HEK293 (cell line): ENCODE data around the gene BCAS3.

ENCODE experiments used
- CTCF ChIA-PET: fragments of 350-600 bp; formaldehyde crosslinking; extraction: SDS; loops from one replicate; lab custom pipeline; 2021; ENCODE audit warnings: antibody characterized with exemption; lab: Yijun Ruan, JAX
- POLR2A ChIA-PET: fragments of 300-600 bp; formaldehyde crosslinking; extraction: SDS; loops from one replicate; lab custom pipeline; 2020; ENCODE audit warnings: antibody characterized with exemption, inconsistent platforms; lab: Yijun Ruan, JAX
- H3K27ac ChIP-seq: fragments of 200-500 bp; sonication (Bioruptor generic); 2 replicates; pipeline ENCODE4 v1.5.1; 2014; ENCODE audit warnings: low read depth, low read length, control low read depth, inconsistent platforms; ENCODE audit errors: extremely low read depth
- H3K36me3 ChIP-seq, 2 experiments: fragments of 200-500 bp in 1 of 2; sonication (Bioruptor generic) in 1 of 2; 1 replicate in 1 of 2; 2 replicates in 1 of 2; pipeline ENCODE4 v1.5.1; 2014 to 2017; ENCODE audit warnings: inconsistent platforms in 2 of 2, low read length in 2 of 2; ENCODE audit not compliant: control insufficient read depth in 2 of 2, insufficient read depth in 1 of 2
- H3K4me1 ChIP-seq: fragments of 200-500 bp; sonication (Bioruptor generic); 2 replicates; pipeline ENCODE4 v1.5.1; 2014; ENCODE audit warnings: mild to moderate bottlenecking, low read length, inconsistent platforms; ENCODE audit not compliant: control insufficient read depth, insufficient read depth
- H3K4me3 ChIP-seq: 2 replicates; pipeline ENCODE4 v1.5.1; 2011; ENCODE audit warnings: low read depth, mild to moderate bottlenecking, control low read depth, low read length, moderate library complexity
- H3K9me3 ChIP-seq: fragments of 200-500 bp; sonication (Bioruptor generic); 2 replicates; pipeline ENCODE4 v1.5.1; 2014; ENCODE audit warnings: low read depth, low read length, inconsistent platforms; ENCODE audit not compliant: control insufficient read depth, insufficient read depth
- ATF2 ChIP-seq: fragments of 450-650 bp; formaldehyde crosslinking; IDR thresholded peaks from 2 replicates; pipeline ENCODE4 v1.5.1; 2016; ENCODE audit warnings: missing biosample characterization, missing genetic modification characterization, low read depth
- CTCF ChIP-seq: fragments of 450-650 bp; formaldehyde crosslinking; IDR thresholded peaks from 2 replicates; pipeline ENCODE4 v1.5.1; 2016; ENCODE audit warnings: missing biosample characterization, missing genetic modification characterization
- FEZF1 ChIP-seq: fragments of 450-650 bp; formaldehyde crosslinking; IDR thresholded peaks from 2 replicates; pipeline ENCODE4 v1.5.1; 2016; ENCODE audit warnings: missing biosample characterization, missing genetic modification characterization
- GLI2 ChIP-seq: fragments of 450-650 bp; formaldehyde crosslinking; IDR thresholded peaks from 2 replicates; pipeline ENCODE4; 2017; ENCODE audit warnings: missing biosample characterization, missing genetic modification characterization, low read depth, borderline replicate concordance
- MZF1 ChIP-seq: fragments of 450-650 bp; formaldehyde crosslinking; IDR thresholded peaks from 2 replicates; pipeline ENCODE4 v1.5.1; 2017; ENCODE audit warnings: missing biosample characterization, missing genetic modification characterization, borderline replicate concordance
- REPIN1 ChIP-seq: fragments of 450-650 bp; formaldehyde crosslinking; IDR thresholded peaks from 2 replicates; pipeline ENCODE4 v1.5.1; 2017; ENCODE audit warnings: missing biosample characterization, missing genetic modification characterization, low read depth
- SCRT1 ChIP-seq: fragments of 450-650 bp; formaldehyde crosslinking; IDR thresholded peaks from 2 replicates; pipeline ENCODE4 v1.5.1; 2016; ENCODE audit warnings: missing biosample characterization, missing genetic modification characterization, borderline replicate concordance
- SETDB1 ChIP-seq: IDR thresholded peaks from one replicate; pipeline ENCODE4 v1.6.1; 2017; ENCODE audit warnings: mild to moderate bottlenecking, low read length, moderate library complexity, mixed read lengths; ENCODE audit not compliant: insufficient read length
- TCF7L2 ChIP-seq: IDR thresholded peaks from 2 replicates; pipeline ENCODE4 v1.6.1; 2011; ENCODE audit warnings: low read depth, mild to moderate bottlenecking, inconsistent platforms, low read length, moderate library complexity, borderline replicate concordance
- YY1 ChIP-seq: fragments of 450-650 bp; formaldehyde crosslinking; IDR thresholded peaks from 2 replicates; pipeline ENCODE4 v1.5.1; 2018; ENCODE audit warnings: missing biosample characterization, missing genetic modification characterization
- ZBTB8A ChIP-seq: fragments of 450-650 bp; formaldehyde crosslinking; IDR thresholded peaks from 2 replicates; pipeline ENCODE4 v1.5.1; 2016; ENCODE audit warnings: missing biosample characterization, missing genetic modification characterization
- ZNF169 ChIP-seq: fragments of 450-650 bp; formaldehyde crosslinking; IDR thresholded peaks from 2 replicates; pipeline ENCODE4 v1.5.1; 2016; ENCODE audit warnings: missing biosample characterization, missing genetic modification characterization
- ZNF18 ChIP-seq: fragments of 450-650 bp; formaldehyde crosslinking; IDR thresholded peaks from 2 replicates; pipeline ENCODE4 v1.5.1; 2016; ENCODE audit warnings: missing biosample characterization, missing genetic modification characterization
- ZNF202 ChIP-seq: fragments of 450-650 bp; formaldehyde crosslinking; IDR thresholded peaks from 2 replicates; pipeline ENCODE4 v1.5.1; 2016; ENCODE audit warnings: missing biosample characterization, missing genetic modification characterization, borderline replicate concordance
- ZNF292 ChIP-seq: fragments of 450-650 bp; formaldehyde crosslinking; IDR thresholded peaks from 2 replicates; pipeline ENCODE4 v1.5.1; 2016; ENCODE audit warnings: low read depth, missing biosample characterization, missing genetic modification characterization, borderline replicate concordance
- ZNF354C ChIP-seq: fragments of 450-650 bp; formaldehyde crosslinking; IDR thresholded peaks from 2 replicates; pipeline ENCODE4 v1.5.1; 2016; ENCODE audit warnings: missing biosample characterization, missing genetic modification characterization, low read depth, borderline replicate concordance
- ZNF48 ChIP-seq: fragments of 450-650 bp; formaldehyde crosslinking; IDR thresholded peaks from 2 replicates; pipeline ENCODE4 v1.5.1; 2016; ENCODE audit warnings: missing biosample characterization, missing genetic modification characterization
- ZNF585B ChIP-seq: fragments of 450-650 bp; formaldehyde crosslinking; IDR thresholded peaks from 2 replicates; pipeline ENCODE4 v1.5.1; 2016; ENCODE audit warnings: missing biosample characterization, missing genetic modification characterization
- ZNF624 ChIP-seq: fragments of 450-650 bp; formaldehyde crosslinking; IDR thresholded peaks from 2 replicates; pipeline ENCODE4 v1.5.1; 2017; ENCODE audit warnings: missing biosample characterization, missing genetic modification characterization
- ZNF660 ChIP-seq: fragments of 450-650 bp; IDR thresholded peaks from 2 replicates; pipeline ENCODE4 v1.5.1; 2018; ENCODE audit warnings: missing biosample characterization, mild to moderate bottlenecking, missing genetic modification characterization
- ZNF701 ChIP-seq: fragments of 450-650 bp; formaldehyde crosslinking; IDR thresholded peaks from 2 replicates; pipeline ENCODE4 v1.5.1; 2016; ENCODE audit warnings: missing biosample characterization, missing genetic modification characterization
- ZSCAN16 ChIP-seq: fragments of 450-650 bp; formaldehyde crosslinking; IDR thresholded peaks from 2 replicates; pipeline ENCODE4 v1.5.1; 2016; ENCODE audit warnings: missing biosample characterization, missing genetic modification characterization
- TF ChIP-seq, protein P1 (sequence below): fragments of 450-650 bp; formaldehyde crosslinking; IDR thresholded peaks from 2 replicates; pipeline ENCODE4 v1.5.1; 2016; ENCODE audit warnings: missing biosample characterization, missing genetic modification characterization

The BCAS3 gene

GRCh38 chr17:60989379-60989778 is 311.7 kb downstream of the BCAS3 start:
- POLR2A ChIA-PET: interaction anchor here (0.7 kb wide), 1 partner anchor 312 kb away, joined by 3 read pairs; the partner anchor contains the start of gene BCAS3
- Histone ChIP-seq H3K4me1 (no peaks in the 10 kb centered on the region), H3K36me3 (peaks cover 0 to 6% of the 10 kb centered on the region in 2 experiments; a peak in 1 of 3 replicates), H3K9me3 (no peaks in the 10 kb centered on the region), H3K27ac (no peak overlapping the region), H3K4me3 (no peak overlapping the region)
- TF ChIP-seq REPIN1 (tag by site-specific recombination) (no peak), ZNF660 (no peak), ZNF701 (tag by site-specific recombination) (no peak), YY1 (no peak), ZNF354C (tag by site-specific recombination) (no peak), ZNF585B (tag by site-specific recombination) (no peak), TCF7L2 (no peak), SCRT1 (tag by site-specific recombination) (no peak), ZNF292 (no peak), FEZF1 (no peak)
- CTCF ChIA-PET: interaction anchor here (0.8 kb wide), 1 partner anchor 109 kb away, joined by 3 read pairs; no protein-coding TSS in a partner anchor

DNA sequence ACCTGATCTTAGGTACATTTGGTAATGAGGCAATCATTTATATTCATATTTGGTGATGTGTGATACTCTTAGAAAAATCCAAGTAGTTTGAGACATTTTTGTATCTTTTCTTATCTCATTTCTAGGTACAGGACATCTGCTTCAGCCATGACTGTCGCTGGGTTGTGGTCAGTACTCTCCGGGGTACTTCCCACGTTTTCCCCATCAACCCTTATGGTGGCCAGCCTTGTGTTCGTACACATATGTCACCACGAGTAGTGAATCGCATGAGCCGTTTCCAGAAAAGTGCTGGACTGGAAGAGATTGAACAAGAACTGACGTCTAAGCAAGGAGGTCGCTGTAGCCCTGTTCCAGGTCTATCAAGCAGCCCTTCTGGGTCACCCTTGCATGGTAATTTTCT is 312.2 kb downstream of the BCAS3 start:
- peaks cover 0 to 6% of the 10 kb centered on the region in 2 experiments; a peak in 1 of 3 replicates for H3K36me3 ChIP-seq
- ChIA-PET CTCF (interaction anchor here (0.8 kb wide), 1 partner anchor 109 kb away, joined by 3 read pairs; no protein-coding TSS in a partner anchor), POLR2A (interaction anchor here (0.7 kb wide), 1 partner anchor 312 kb away, joined by 3 read pairs; the partner anchor contains the start of gene BCAS3)
- H3K9me3 ChIP-seq: no peaks in the 10 kb centered on the region
- TF ChIP-seq YY1 (no peak), CTCF (tag by site-specific recombination) (no peak), ZNF18 (tag by site-specific recombination) (no peak), ZNF624 (tag by site-specific recombination) (no peak), ZNF202 (tag by site-specific recombination) (no peak), GLI2 (tag by site-specific recombination) (no peak), SETDB1 (no peak), ZNF48 (tag by site-specific recombination) (no peak), ZNF169 (no peak)
- no peak overlapping the region for H3K4me3 ChIP-seq
- no peak overlapping the region for H3K27ac ChIP-seq
- no peaks in the 10 kb centered on the region for H3K4me1 ChIP-seq

- Histone ChIP-seq H3K4me3 (no peak overlapping the region), H3K27ac (no peak overlapping the region), H3K9me3 (no peaks in the 10 kb centered on the region), H3K36me3 (peaks cover 0 to 6% of the 10 kb centered on the region in 2 experiments; a peak in 1 of 3 replicates), H3K4me1 (no peaks in the 10 kb centered on the region)
- ChIA-PET CTCF (no interaction called here), POLR2A (no interaction called here)
- TF ChIP-seq ATF2 (no peak), MZF1 (tag by site-specific recombination) (no peak), ZSCAN16 (tag by site-specific recombination) (no peak), ZBTB8A (tag by site-specific recombination) (no peak)
- TF ChIP-seq, protein P1, sequence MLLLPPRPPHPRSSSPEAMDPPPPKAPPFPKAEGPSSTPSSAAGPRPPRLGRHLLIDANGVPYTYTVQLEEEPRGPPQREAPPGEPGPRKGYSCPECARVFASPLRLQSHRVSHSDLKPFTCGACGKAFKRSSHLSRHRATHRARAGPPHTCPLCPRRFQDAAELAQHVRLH (tag by site-specific recombination): no peak
Measured at GRCh38 chr17:60993497-60993896, 315.8 kb downstream of the BCAS3 start.
